ENCODE measurements around the gene CDCA4. TPM values are rescaled to one million over a fixed set of nuclear protein-coding genes. Genes with fewer than 3 reads are reported as not detected.

The CDCA4 gene
- total RNA-seq, 1 experiment from 2014 or later = 57.7 TPM

GRCh38 chr14:105058521-105059034 is 37.7 kb upstream of the CDCA4 start:
- Histone ChIP-seq H3K4ac (ENCODE audit: low read depth, low read length) (no peak overlapping the region), H3K9ac (ENCODE audit: extremely low read depth, insufficient read length, low read length) (no peak overlapping the region), H4K8ac (replicated peaks; ENCODE audit: insufficient read length, low read depth, low read length) (no peak overlapping the region), H4K5ac (ENCODE audit: insufficient read length, low read depth, low read length) (no peak overlapping the region), H3K27ac (ENCODE audit: insufficient read length, low read depth, low read length) (no peak overlapping the region), H3K4me2 (ENCODE audit: insufficient read depth, insufficient read length, low read length) (no peak overlapping the region), H2AK5ac (ENCODE audit: insufficient read length, low read length) (no peak overlapping the region), H3K23ac (ENCODE audit: insufficient read length, low read depth, low read length) (no peak overlapping the region), H2BK5ac (ENCODE audit: insufficient read length, low read length) (no peak overlapping the region), H3K9me3 (ENCODE audit: control insufficient read depth, low read depth, low read length) (no peaks in the 10 kb centered on the region), H3T11ph (ENCODE audit: low read length) (no peak overlapping the region), H4K20me1 (ENCODE audit: control insufficient read depth, insufficient read depth, insufficient read length) (no peaks in the 10 kb centered on the region), H2AFZ (ENCODE audit: low read length) (no peak overlapping the region), H3K23me2 (ENCODE audit: insufficient read length, low read depth, low read length, poor library complexity, severe bottlenecking) (no peaks in the 10 kb centered on the region), H3K27me3 (ENCODE audit: insufficient read depth, low read length) (peaks cover 8% of the 10 kb centered on the region), H3K4me1 (ENCODE audit: insufficient read depth, low read length) (no peaks in the 10 kb centered on the region), H2BK15ac (ENCODE audit: low read depth, low read length) (no peak overlapping the region), H2BK12ac (ENCODE audit: insufficient read length, low read depth, low read length) (no peak overlapping the region), H4K91ac (ENCODE audit: insufficient read length, low read depth, low read length) (no peak overlapping the region), H2BK20ac (ENCODE audit: low read depth, low read length, poor library complexity, severe bottlenecking) (no peak overlapping the region), H3K18ac (ENCODE audit: insufficient read length, low read depth, low read length) (no peak overlapping the region), H3K79me2 (ENCODE audit: insufficient read depth, low read length) (no peaks in the 10 kb centered on the region), H2BK120ac (ENCODE audit: low read depth, low read length, poor library complexity, severe bottlenecking) (no peak overlapping the region), H3K56ac (ENCODE audit: insufficient read length, low read depth, low read length) (no peak overlapping the region), H3K79me1 (ENCODE audit: insufficient read depth, low read depth, low read length, poor library complexity, severe bottlenecking) (no peaks in the 10 kb centered on the region), H3K14ac (ENCODE audit: insufficient read depth, low read length) (0 out of 2 replicates have a peak overlapping the region, but pooled peaks have one; percentile 3)
- peak; percentile 25 for DNase-seq
- WGBS (ENCODE audit: extremely low coverage, insufficient read length, low lambda C conversion rate) = no CpG with 5 or more reads among the region's 14 CpGs
- TF ChIP-seq, protein P1, sequence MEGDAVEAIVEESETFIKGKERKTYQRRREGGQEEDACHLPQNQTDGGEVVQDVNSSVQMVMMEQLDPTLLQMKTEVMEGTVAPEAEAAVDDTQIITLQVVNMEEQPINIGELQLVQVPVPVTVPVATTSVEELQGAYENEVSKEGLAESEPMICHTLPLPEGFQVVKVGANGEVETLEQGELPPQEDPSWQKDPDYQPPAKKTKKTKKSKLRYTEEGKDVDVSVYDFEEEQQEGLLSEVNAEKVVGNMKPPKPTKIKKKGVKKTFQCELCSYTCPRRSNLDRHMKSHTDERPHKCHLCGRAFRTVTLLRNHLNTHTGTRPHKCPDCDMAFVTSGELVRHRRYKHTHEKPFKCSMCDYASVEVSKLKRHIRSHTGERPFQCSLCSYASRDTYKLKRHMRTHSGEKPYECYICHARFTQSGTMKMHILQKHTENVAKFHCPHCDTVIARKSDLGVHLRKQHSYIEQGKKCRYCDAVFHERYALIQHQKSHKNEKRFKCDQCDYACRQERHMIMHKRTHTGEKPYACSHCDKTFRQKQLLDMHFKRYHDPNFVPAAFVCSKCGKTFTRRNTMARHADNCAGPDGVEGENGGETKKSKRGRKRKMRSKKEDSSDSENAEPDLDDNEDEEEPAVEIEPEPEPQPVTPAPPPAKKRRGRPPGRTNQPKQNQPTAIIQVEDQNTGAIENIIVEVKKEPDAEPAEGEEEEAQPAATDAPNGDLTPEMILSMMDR (conservative IDR thresholded peaks at IDR 0.05) = no peak
- Mint-ChIP-seq H3K27ac (no peak overlapping the region; a peak in 1 of 7 replicates), H3K27me3 (ENCODE audit: low read depth) (peaks cover 10% of the 10 kb centered on the region), H3K4me1 (peaks cover 23 to 36% of the 10 kb centered on the region in 2 experiments), H3K36me3 (ENCODE audit: insufficient read depth in 1 of 3, low read depth in 3 of 3) (no peaks in the 10 kb centered on the region; a peak in 1 of 7 replicates), H3K4me3 (no peak overlapping the region), H3K9me3 (no peaks in the 10 kb centered on the region)
